Activated T-helper 1 cell treated with anti-CD3 and anti-CD28 coated beads, Interleukin-12 subunit alpha, Interleukin-12 subunit beta, Interleukin-2, Interleukin-4 antibody, amounts not matched to agents 30 ng/mL and 10 ng/mL and 1 ng/mL, durations not matched to agents 14 hours and 24 hours and 36 hours (primary cell): ENCODE results near the gene RHBDL1. TPM values are rescaled to one million over a fixed set of nuclear protein-coding genes. Genes with fewer than 3 reads are reported as not detected.
A peak's percentile ranks its signal among the peaks of the same experiment; 100 is the strongest.

Source experiments
- DNase-seq: peaks from one replicate; pipeline ENCODE4 v3.0.0; 2021; ENCODE audit warnings: low spot score
- H3K27ac Mint-ChIP-seq: one replicate; pipeline ENCODE4 v1.8.0; 2021; ENCODE audit warnings: mild to moderate bottlenecking, mixed read lengths
- H3K27me3 Mint-ChIP-seq: one replicate; pipeline ENCODE4 v1.8.0; 2022; ENCODE audit warnings: mild to moderate bottlenecking, moderate library complexity, mixed read lengths; ENCODE audit not compliant: insufficient read depth
- H3K36me3 Mint-ChIP-seq: one replicate; pipeline ENCODE4 v1.8.0; 2021; ENCODE audit warnings: low read depth, mixed read lengths
- H3K4me1 Mint-ChIP-seq: one replicate; pipeline ENCODE4 v1.8.0; 2021; ENCODE audit warnings: low read depth, mixed read lengths
- H3K4me3 Mint-ChIP-seq: one replicate; pipeline ENCODE4 v1.8.0; 2021; ENCODE audit warnings: mild to moderate bottlenecking, moderate library complexity, mixed read lengths
- H3K9me3 Mint-ChIP-seq: one replicate; pipeline ENCODE4 v1.8.0; 2021; ENCODE audit warnings: mixed read lengths
- intact Hi-C: fragments of 100-400 bp; cut with micrococcal nuclease; formaldehyde crosslinking; loops from one replicate; pipeline ENCODE4 v1.15.1; 2024
- total RNA-seq: library from RNA; stranded (reverse); gene quantifications from 2 replicates; pipeline ENCODE4 v1.2.3, GENCODE V29; 2022

RHBDL1 gene
- total RNA-seq, 1 donor from 2014 or later: 1.1 TPM

- no peak overlapping the region for H3K4me3 Mint-ChIP-seq
- H3K27me3 Mint-ChIP-seq: no peaks in the 10 kb centered on the region
- H3K36me3 Mint-ChIP-seq: no peaks in the 10 kb centered on the region
- H3K9me3 Mint-ChIP-seq: no peaks in the 10 kb centered on the region
- H3K4me1 Mint-ChIP-seq: no peaks in the 10 kb centered on the region
- no peak for DNase-seq
- H3K27ac Mint-ChIP-seq: no peak overlapping the region
- intact Hi-C loops: no loop called here
Observed at GRCh38 chr16:652454-653305, 22.8 kb upstream of the RHBDL1 start.

DNA sequence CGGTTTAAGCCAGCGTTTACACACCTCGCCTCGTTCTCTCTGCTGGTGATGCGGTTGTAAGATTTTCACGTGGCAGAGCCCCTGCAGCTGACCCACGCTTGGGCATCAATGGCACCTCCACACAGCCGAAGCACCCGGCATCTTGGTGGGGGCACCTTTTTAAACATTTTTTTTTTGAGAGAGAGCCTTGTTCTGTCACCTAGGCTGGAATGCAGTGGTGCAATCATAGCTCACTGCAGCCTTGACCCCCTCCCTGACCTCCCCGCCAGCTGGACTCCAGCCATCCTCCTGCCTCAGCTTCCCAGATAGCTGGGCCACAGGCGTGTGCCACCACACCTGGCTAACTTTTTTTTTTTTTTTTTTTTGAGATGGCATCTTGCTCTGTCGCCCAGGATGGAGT is 21.4 kb upstream of the RHBDL1 start:
- no peaks in the 10 kb centered on the region for H3K27me3 Mint-ChIP-seq
- no peaks in the 10 kb centered on the region for H3K9me3 Mint-ChIP-seq
- no peak overlapping the region for H3K27ac Mint-ChIP-seq

DNA sequence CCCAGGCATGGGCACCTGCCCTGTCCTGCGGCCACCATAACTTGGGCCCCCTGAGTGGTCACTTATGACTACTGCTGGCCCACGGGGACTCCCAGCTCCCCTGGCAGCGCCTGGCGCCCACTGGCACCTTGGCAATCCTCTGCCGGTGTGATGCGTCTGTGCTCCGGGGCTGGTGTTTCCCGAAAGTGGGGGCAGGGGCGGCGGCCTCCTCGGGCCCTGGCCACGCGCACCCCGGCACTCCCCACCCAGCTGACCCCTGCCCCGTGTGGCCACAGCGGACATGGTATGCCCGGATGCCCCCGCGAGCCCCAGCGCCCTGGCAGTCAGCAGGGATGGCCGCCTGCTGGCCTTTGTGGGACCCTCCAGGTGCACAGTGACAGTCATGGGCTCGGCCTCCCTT is 18.0 kb upstream of the RHBDL1 start:
- intact Hi-C loops: no loop called here
- Mint-ChIP-seq H3K27me3 (no peaks in the 10 kb centered on the region), H3K4me1 (no peaks in the 10 kb centered on the region), H3K36me3 (no peaks in the 10 kb centered on the region), H3K4me3 (no peak overlapping the region), H3K9me3 (no peaks in the 10 kb centered on the region), H3K27ac (no peak overlapping the region)
- no peak for DNase-seq

More for the DNA sequence above, 21.4 kb upstream of the RHBDL1 start:
- Mint-ChIP-seq H3K4me3 (no peak overlapping the region), H3K36me3 (no peaks in the 10 kb centered on the region), H3K4me1 (no peaks in the 10 kb centered on the region)
- DNase-seq: no peak
- intact Hi-C loops: no loop called here

DNA sequence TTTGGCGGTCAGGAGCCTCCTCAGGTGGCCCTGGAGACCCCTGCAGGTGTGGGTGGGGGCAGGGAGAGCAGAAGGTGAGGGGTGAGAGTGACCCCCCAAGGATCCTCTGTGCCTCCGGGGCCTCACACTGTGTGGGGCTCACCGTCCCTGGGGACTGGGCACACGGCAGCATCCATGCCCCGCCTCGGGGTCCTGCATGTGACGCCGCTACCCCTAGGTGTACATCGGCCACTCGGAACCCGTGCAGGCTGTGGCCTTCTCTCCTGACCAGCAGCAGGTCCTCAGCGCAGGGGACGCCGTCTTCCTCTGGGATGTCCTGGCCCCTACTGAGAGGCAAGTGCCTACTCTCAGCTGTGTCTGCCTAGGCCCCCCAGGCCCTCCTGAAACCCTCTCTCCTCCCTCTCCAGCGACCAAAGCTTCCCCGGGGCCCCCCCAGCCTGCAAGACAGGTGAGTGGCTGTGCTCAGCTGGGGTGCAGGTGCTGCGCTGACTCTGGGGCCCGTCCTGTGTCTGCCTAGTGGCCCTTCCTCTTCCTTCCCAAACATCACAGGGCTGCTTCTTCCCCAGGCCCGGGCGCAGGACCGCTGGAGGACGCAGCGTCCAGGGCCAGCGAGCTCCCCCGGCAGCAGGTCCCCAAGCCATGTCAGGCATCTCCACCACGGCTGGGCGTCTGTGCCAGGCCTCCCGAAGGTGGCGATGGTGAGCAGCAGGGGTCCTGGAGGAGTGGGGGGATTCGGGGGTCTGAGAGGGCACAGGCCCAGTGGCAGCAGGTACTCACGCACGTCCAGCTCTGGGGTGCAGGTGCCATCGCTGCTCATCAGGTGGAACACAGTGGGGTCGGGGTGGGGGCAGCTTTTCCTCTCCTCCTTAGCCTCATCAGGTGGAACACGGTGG is 16.5 kb upstream of the RHBDL1 start:
- no peak overlapping the region for H3K4me3 Mint-ChIP-seq
- H3K27ac Mint-ChIP-seq: no peak overlapping the region
- H3K27me3 Mint-ChIP-seq: no peaks in the 10 kb centered on the region
- no peak for DNase-seq
- intact Hi-C loops: no loop called here
- H3K36me3 Mint-ChIP-seq: no peaks in the 10 kb centered on the region
- no peaks in the 10 kb centered on the region for H3K4me1 Mint-ChIP-seq
- H3K9me3 Mint-ChIP-seq: no peaks in the 10 kb centered on the region

DNA sequence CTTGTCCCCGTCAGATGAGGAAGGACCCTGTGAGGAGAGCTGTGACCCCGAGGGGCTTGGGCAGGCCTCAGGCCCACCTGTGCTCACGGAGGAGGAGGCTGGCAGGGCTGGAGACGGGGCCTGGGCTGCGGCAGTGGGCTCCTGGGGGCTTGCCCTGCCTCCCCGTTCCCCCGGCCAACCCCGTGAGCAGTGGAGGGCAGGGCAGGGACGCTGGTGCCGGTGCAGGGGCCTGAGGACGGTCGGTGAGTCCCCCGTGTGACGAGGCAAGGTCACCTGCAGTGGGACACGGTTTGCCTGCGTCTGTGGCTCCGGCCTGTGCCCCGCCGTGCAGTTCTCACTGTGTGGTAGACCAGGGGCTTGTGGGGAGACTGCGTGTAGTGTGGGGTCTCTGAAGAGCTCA is 15.9 kb upstream of the RHBDL1 start:
- Mint-ChIP-seq H3K9me3 (no peaks in the 10 kb centered on the region), H3K4me3 (no peak overlapping the region), H3K4me1 (no peaks in the 10 kb centered on the region), H3K27me3 (no peaks in the 10 kb centered on the region), H3K36me3 (no peaks in the 10 kb centered on the region), H3K27ac (no peak overlapping the region)
- intact Hi-C loops: loop anchor here (1.0 to 2.0 kb wide), 5 partner anchors 10 to 71 kb away; partner anchors contain the start of genes MCRIP2 and WDR90
- no peak for DNase-seq

DNA sequence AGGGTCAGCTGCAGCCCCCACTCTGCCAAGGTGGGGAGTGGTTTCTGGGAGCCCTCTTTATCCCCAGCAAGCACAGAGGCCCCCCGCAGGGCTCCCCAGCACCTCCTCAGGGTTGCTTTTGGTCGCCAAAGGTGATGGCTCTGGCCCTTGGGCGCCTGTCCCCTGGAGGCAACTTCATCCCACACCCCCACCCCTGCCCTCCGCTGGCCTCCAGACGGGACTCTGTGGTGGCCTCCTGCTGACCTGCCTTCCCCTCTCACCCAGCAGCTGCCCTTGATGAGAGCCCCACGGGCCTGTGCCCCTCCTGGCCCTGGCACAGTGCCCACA is 15.4 kb upstream of the RHBDL1 start:
- no peaks in the 10 kb centered on the region for H3K27me3 Mint-ChIP-seq

GRCh38 chr16:660459-661183 is 14.8 kb upstream of the RHBDL1 start:
- peak overlapping the region; percentile 5 for H3K4me3 Mint-ChIP-seq
- H3K4me1 Mint-ChIP-seq: no peaks in the 10 kb centered on the region
- no peak overlapping the region for H3K27ac Mint-ChIP-seq
- H3K27me3 Mint-ChIP-seq: no peaks in the 10 kb centered on the region
- no peaks in the 10 kb centered on the region for H3K36me3 Mint-ChIP-seq
- H3K9me3 Mint-ChIP-seq: no peaks in the 10 kb centered on the region
- intact Hi-C loops: loop anchor here (1.0 to 2.0 kb wide), 5 partner anchors 11 to 72 kb away; partner anchors contain the start of genes MCRIP2 and WDR90
- DNase-seq: peak; percentile 53

More for the DNA sequence above, 15.4 kb upstream of the RHBDL1 start:
- Mint-ChIP-seq H3K4me1 (no peaks in the 10 kb centered on the region), H3K36me3 (no peaks in the 10 kb centered on the region), H3K9me3 (no peaks in the 10 kb centered on the region), H3K27ac (no peak overlapping the region), H3K4me3 (no peak overlapping the region)
- no peak for DNase-seq
- intact Hi-C loops: loop anchor here (1.0 to 2.0 kb wide), 5 partner anchors 11 to 71 kb away; partner anchors contain the start of genes MCRIP2 and WDR90

DNA sequence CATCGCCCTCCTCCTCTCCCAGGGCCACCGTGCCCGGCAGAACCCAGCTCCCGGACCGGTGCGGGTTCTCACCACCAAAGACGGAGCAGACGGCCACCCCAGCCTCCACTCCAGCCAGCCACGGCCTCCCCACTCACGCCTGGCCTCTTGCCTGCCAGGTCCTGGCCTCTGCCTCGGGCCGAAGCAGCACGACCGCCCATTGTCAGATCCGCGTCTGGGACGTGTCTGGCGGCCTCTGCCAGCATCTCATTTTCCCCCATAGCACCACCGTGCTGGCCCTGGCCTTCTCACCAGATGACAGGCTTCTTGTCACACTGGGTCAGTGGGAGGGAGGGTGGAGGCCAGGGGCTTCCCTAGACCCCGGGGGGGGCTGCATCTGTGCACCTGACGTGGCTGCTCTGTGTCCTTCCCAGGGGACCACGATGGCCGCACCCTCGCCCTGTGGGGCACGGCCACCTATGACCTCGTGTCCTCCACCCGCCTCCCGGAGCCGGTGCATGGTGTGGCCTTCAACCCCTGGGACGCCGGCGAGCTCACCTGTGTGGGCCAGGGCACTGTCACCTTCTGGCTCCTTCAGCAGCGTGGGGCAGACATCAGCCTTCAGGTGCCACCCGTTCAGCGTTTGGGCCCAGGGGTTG is 14.2 kb upstream of the RHBDL1 start:
- no peak for DNase-seq
- H3K27me3 Mint-ChIP-seq: no peaks in the 10 kb centered on the region
- no peaks in the 10 kb centered on the region for H3K9me3 Mint-ChIP-seq
- intact Hi-C loops: loop anchor here (2.0 kb wide), 1 partner anchor 73 kb away; no protein-coding TSS in a partner anchor
- H3K27ac Mint-ChIP-seq: no peak overlapping the region
- H3K4me3 Mint-ChIP-seq: peak overlapping the region; percentile 5
- H3K4me1 Mint-ChIP-seq: no peaks in the 10 kb centered on the region
- no peaks in the 10 kb centered on the region for H3K36me3 Mint-ChIP-seq

- intact Hi-C loops: no loop called here
Observed at GRCh38 chr16:662095-662494, 13.4 kb upstream of the RHBDL1 start.

GRCh38 chr16:662597-662996 is 12.9 kb upstream of the RHBDL1 start:
- H3K27me3 Mint-ChIP-seq: no peaks in the 10 kb centered on the region
- H3K4me1 Mint-ChIP-seq: peaks cover 2% of the 10 kb centered on the region
- no peak for DNase-seq
- intact Hi-C loops: no loop called here
- H3K36me3 Mint-ChIP-seq: no peaks in the 10 kb centered on the region
- H3K9me3 Mint-ChIP-seq: no peaks in the 10 kb centered on the region
- no peak overlapping the region for H3K4me3 Mint-ChIP-seq
- H3K27ac Mint-ChIP-seq: peak overlapping the region; percentile 5

More at GRCh38 chr16:662095-662494, 13.4 kb upstream of the RHBDL1 start:
- H3K4me1 Mint-ChIP-seq: no peaks in the 10 kb centered on the region
- DNase-seq: no peak
- no peak overlapping the region for H3K4me3 Mint-ChIP-seq
- H3K36me3 Mint-ChIP-seq: no peaks in the 10 kb centered on the region
- no peaks in the 10 kb centered on the region for H3K9me3 Mint-ChIP-seq
- no peaks in the 10 kb centered on the region for H3K27me3 Mint-ChIP-seq
- no peak overlapping the region for H3K27ac Mint-ChIP-seq

- H3K9me3 Mint-ChIP-seq: no peaks in the 10 kb centered on the region
- peaks cover 5% of the 10 kb centered on the region for H3K36me3 Mint-ChIP-seq
- H3K27ac Mint-ChIP-seq: no peak overlapping the region
- no peaks in the 10 kb centered on the region for H3K27me3 Mint-ChIP-seq
- peaks cover 4% of the 10 kb centered on the region for H3K4me1 Mint-ChIP-seq
- H3K4me3 Mint-ChIP-seq: no peak overlapping the region
- no peak for DNase-seq
- intact Hi-C loops: no loop called here
Observed at GRCh38 chr16:666572-666971, 8.9 kb upstream of the RHBDL1 start.

DNA sequence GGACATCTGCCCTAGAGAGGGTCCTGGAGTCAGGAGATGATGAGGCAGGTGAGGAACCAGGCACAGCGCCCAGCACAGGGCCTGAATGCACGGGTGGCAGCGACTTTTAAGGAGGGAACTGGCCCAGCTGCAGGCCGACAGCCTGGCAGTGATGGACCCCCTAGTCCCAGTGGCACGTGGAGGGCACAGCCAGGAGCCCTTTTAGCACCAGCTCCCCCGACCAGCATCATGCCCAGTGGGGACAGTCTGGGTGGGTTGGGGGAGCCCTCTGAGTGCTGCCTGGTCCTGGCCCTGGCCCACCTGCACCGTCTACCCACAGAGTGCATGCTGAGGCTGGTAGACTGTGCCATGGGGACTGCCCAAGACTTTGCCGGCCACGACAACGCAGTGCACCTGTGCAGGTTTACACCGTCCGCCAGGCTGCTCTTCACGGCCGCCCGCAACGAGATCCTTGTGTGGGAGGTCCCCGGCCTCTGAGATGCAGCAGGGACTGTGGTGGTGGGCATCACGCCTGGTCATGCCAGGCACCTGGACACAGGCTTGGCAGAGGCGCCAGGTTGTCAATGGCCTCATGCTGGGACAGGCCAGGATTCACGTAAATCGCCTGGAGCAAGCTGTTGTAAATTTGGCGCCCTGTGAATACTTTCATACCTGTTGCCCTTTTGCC is 8.2 kb upstream of the RHBDL1 start:
- Mint-ChIP-seq H3K4me1 (peaks cover 4% of the 10 kb centered on the region), H3K4me3 (peak overlapping the region; percentile 76), H3K27ac (peak overlapping the region; percentile 86), H3K9me3 (no peaks in the 10 kb centered on the region), H3K36me3 (peaks cover 5% of the 10 kb centered on the region), H3K27me3 (no peaks in the 10 kb centered on the region)
- intact Hi-C loops: loop anchor here (1.0 kb wide), 1 partner anchor 13 kb away; the partner anchor contains the start of gene STUB1
- DNase-seq: no peak
